Fibroblast of skin of right biceps (primary cell): ENCODE results near the gene ZNF821.
A peak's percentile ranks its signal among the peaks of the same experiment; 100 is the strongest.
"Not testable (repeated sequence)": the region's sequence is repeated elsewhere in the genome, so short reads cannot be mapped to it uniquely, and the experiment has no call there.

Source experiments
- DNase-seq: peaks from one replicate; pipeline ENCODE4 v3.0.0-alpha.2; 2013

ZNF821 gene

DNA sequence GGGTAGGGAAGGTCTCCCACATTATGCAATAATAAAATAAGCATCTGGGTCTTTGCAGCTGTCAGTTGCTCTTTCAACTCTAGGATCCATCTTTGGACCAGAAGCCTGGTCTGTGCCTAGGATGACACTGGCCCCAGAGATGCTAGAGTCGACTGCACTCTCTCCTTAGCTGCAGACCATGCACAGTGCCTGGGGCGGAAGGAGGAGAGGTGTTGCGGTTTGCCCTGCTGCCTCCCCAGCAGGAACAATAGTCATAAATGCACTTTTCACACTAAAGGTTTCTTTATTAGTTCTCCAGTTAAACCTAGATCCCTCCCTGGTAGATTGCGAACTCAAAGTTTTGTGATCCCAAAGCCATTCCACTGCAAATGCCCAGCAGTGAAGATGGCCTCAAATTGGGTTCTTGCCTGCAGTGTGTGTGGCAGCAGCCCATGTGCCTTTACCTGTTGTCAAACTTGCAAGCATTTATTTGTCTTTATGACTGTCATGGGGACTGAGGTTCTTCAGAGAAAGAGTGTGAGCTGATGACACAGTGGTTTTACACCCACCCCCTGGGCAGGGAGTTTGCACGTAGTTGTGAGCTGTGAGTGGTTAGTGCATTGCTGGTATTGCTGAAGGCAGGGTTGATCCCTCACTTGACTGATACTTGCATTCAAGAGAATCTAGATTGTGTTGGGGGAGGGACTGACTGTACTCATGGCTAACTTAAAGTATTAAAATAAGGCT, 27.9 kb downstream of the ZNF821 start:
- no peak for DNase-seq

DNA sequence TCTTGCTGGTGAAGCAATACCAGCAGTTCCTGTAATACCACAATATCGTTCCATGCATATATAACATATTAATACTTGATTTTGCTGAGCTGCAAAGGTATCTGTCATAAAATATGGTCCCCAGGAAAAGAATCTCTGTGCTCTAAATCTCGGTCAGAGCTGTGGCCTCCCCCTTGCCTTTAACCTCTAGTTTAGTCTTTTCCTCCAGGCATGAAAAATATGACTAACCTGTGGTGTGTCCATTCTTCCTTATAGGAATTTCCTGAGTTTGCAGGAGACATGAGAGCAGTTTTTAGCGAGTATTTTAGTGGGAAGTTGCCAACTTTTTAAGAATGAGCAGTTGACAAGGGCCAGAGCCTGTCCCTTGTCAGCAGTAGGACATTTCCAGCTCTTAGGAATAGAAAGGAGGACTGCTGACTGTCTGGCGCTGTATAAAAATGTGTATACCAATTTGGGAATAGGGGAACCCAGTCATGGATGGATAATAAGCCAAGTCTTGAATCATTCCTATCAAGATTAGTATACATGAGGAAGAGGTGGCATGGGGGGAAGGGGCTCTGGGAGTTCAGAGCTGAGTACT, 29.5 kb downstream of the ZNF821 start:
- DNase-seq, result peak; percentile 18

DNA sequence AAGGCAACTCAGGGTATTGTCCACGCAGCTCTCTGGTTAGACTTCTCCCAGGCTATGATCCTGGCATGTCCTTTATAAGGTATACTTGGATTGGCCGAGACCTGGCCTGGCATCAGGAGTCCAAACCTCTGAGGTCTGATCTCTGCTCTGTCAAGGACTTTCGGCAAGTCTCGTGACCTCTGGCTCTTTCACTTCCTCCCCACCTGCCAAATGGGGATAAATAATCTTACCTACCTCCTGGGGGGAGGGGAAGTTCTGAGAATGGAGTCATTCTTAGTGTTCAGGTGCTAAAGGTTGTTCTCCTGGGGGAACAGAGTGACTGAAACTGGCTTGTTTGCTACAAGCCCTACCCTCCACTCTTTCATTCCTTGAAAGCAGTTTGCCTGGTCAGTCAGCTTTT, 30.6 kb downstream of the ZNF821 start:
- DNase-seq, result no peak

DNA sequence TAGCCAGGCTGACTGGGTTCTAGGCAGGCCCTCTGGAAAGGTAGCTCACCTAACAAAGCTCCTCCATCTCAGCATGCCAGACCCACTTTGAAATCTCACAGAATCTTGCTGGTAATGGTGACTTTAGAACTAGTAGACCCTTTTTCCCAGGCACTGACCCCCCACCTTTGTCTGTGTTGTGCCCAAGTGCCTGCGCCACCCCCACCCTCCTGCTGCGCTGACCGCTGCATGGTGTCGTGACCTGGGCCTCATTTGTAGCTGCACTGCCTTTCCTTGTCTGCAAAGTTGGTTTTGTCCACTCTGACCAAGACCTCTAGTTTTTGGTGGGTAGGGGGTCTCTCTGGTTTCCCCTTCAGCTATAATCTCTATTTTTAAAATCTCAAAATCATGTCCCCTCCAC, 31.4 kb downstream of the ZNF821 start:
- DNase-seq, result no peak

- DNase-seq, result no peak
Observed at GRCh38 chr16:71852158-71852557, 31.8 kb downstream of the ZNF821 start.

DNA sequence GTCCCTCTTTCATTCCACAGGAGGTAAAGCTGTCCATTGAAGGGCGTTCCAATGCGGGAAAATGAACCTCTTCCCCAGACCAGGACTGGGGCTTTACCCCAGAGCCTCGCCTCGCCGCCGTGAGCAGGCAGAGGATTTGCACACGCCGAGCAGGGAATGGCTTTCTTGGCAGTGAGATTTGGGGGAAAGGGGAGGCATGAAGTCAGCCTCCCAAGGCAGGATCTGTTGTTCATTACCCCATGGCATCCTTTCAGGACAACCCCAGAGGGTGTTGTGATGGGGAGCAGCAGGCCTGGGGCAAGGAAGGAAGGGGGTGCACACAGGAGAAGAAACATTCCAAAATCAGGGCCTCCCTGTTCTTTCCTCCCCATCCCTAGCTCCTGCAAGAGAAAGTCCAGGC, 32.2 kb downstream of the ZNF821 start:
- DNase-seq, result no peak

DNA sequence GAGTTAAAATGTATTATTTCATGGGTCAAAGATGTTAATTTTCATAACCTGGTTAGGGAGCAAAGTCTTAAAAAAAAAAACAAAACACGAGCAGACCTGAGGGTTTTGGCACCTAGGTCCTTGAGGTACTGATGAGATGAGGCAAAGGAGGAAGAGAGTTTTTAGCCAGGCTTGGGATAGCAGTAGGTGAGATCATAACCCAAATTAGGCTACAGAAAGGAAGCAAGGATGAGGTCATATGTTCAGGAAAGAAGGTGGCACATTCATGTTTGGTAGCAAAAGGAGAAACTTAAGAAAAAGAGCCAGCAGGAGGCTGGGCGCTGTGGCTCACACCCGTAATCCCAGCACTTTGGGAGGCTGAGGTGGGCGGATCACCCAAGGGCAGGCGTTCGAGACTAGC, 35.4 kb downstream of the ZNF821 start:
- DNase-seq, result no peak

DNA sequence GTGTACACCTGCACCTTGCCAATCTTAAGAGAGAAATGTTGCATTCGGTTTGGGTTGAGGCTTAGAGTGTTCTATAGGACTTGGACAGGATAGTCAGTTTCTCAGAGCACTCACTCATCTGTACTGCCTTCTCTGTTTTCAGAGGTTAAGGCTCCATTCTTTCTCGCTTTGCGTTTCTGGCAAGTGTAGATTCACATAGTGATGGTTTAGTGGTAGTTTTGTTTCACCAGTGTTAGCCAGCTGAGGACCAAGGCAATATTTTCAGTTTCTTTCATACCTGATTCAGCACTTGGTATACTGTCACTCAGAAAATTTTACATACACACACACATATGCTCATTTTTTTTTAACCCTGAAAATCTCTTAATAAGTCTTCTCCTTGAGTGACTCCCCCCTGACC, 36.9 kb downstream of the ZNF821 start:
- DNase-seq, result no peak

GRCh38 chr16:71846431-71846830, 37.6 kb downstream of the ZNF821 start:
- peak; percentile 6 for DNase-seq

DNA sequence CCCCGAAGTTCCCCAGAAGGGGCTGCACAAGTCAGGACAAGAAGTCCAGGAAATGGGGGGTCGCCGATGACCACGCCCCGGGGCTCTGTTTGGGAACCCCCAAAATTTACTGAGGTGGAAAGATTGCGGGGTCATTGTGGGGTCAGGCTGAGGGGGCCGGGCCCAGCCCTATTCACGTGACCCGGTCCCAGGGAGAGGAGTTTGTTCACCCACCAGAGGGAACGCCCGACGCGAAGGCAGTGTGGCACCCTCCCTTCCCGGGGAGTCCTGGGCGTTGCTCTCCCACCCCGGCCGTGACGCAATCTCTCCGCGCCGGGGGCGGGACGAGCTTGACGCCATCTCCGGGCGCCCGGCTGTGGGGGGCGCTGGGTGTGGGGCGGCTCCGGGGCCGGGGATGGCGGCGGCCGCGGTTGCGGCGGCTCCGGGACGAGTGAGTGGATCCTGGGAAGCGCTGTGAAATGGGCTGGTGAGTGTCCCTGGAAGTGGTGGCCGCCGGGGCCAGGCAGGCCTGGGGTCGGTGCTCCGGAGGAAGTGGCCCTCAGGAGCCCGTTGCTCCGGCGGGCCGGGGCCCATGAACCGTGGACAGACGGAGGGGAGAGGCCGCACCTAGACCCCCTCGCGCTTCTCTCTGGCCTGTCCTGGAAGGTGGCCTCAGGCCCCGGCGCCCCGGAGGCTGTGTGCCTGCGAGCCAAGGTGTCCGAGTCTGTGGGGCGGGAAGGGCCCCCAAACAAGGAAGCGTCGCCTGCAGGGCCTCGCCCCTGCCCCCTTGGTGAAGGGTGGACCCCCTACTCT, 38.1 kb downstream of the ZNF821 start, which contains the start of gene ATXN1L:
Gene ATXN1L, plus strand, starts transcription at position 338 of the 792 bp plus-strand sequence. CDS start 3,765 bp downstream, outside the sequence.
- DNase-seq, result peak; percentile 95

DNA sequence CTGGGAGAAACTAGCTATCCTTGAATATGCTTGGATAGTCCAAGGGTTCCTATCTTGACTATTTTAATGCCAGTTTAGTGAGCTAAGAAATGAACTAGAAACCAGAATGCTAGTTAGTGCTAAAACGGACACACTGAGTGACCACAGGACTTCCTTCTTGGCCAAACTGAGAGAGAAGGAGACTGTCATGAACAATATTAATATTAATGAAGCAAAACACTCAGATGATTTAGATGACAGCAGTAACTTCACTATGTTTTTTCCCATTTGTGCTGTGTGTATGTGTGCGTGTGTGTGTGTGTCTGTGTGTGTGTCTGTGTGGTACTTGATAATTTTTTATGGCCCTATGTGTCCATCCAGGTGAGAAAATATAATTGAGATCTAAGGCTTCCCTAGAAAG, 40.4 kb downstream of the ZNF821 start:
- no peak for DNase-seq

- DNase-seq, result peak; percentile 68
Observed at GRCh38 chr16:71840052-71840451, 43.9 kb downstream of the ZNF821 start.

GRCh38 chr16:71837150-71837549, 46.8 kb downstream of the ZNF821 start:
- no peak for DNase-seq

- no peak for DNase-seq
Observed at GRCh38 chr16:71834291-71834690, 49.7 kb downstream of the ZNF821 start.

GRCh38 chr16:71832112-71832511, 51.9 kb downstream of the ZNF821 start:
- not testable (repeated sequence) for DNase-seq

- not testable (repeated sequence) for DNase-seq
Observed at GRCh38 chr16:71831698-71832097, 52.3 kb downstream of the ZNF821 start.

DNA sequence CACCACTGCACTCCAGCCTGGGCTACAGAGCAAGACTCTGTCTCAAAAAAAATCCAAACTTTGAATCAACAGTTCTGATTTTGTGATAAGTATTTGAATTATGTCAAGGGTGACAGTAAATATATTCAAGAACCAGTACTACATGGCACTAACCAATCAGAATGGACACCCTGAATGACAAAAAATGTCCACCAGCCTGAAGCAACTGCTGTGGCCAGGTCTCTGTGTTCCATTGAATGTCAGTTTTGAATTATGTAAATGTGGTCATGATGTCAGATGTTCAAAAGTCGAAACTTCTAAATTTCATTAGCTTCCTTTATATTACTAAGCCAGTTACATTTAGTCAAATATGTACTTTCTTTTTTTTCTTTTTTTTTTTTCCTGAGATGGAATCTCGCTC, 53.6 kb downstream of the ZNF821 start:
- DNase-seq, result no peak

- no peak for DNase-seq
Observed at GRCh38 chr16:71826533-71827017, 57.4 kb downstream of the ZNF821 start.

DNA sequence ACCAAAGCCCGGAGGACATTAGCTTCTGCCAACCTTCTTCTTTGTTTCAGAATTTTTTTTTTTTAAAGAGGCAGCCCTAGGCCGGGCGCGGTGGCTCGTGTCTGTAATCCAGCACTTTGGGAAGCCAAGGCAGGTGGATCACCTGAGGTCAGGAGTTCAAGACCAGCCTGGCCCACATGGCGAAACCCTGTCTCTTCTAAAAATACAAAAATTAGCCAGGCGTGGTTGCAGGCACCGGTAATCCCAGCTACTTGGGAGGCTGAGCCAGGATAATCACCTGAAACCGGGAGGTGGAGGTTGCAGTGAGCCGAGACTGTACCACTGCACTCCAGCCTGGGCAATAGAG, 66.9 kb downstream of the ZNF821 start:
- DNase-seq, result not testable (repeated sequence)

GRCh38 chr16:71811261-71811803, 72.7 kb downstream of the ZNF821 start:
- peak; percentile 8 for DNase-seq

- DNase-seq, result not testable (repeated sequence)
Observed at GRCh38 chr16:71810155-71810530, 73.8 kb downstream of the ZNF821 start.
